ENCODE measurements around the gene DIS3L. TPM values are rescaled to one million over a fixed set of nuclear protein-coding genes. Genes with fewer than 3 reads are reported as not detected.

DIS3L gene
- total and polyA plus RNA-seq, 2 donors (not counting 3 experiments of a cell fraction or from before 2014, with no cell fraction given), result 7.8 to 27.9 TPM

GRCh38 chr15:66323312-66323928 is 30.1 kb downstream of the DIS3L start:
- H3K9ac ChIP-seq (replicated peaks; ENCODE audit: extremely low read depth, insufficient read depth, low read length), result no peak overlapping the region
- H3K36me3 ChIP-seq (ENCODE audit: control insufficient read depth in 2 of 2, extremely low read depth in 1 of 2, insufficient read depth in 2 of 2, low read length in 2 of 2), result peaks cover 9 to 13% of the 10 kb centered on the region in 2 experiments
- POLR2A ChIA-PET, result no interaction called here
- H3K27me3 ChIP-seq (ENCODE audit: control insufficient read depth in 2 of 2, insufficient read depth in 2 of 2, low read length in 2 of 2), result no peaks in the 10 kb centered on the region
- H2AFZ ChIP-seq (ENCODE audit: low read depth, low read length), result no peak overlapping the region
- DNase-seq (ENCODE audit: low read depth, low spot score) (no peak), FAIRE-seq (no peak)
- CTCF ChIA-PET, result interaction anchor here (1.2 to 1.4 kb wide), 2 partner anchors 16 to 174 kb away, joined by 3 to 4 read pairs; partner anchors contain the start of gene SNAPC5
- intact Hi-C loops (cut with micrococcal nuclease), result no loop called here
- no peak overlapping the region for H3K4me2 ChIP-seq (ENCODE audit: insufficient read depth, low read length)
- H3K79me2 ChIP-seq (ENCODE audit: control insufficient read depth, insufficient read depth, low read length), result no peaks in the 10 kb centered on the region
- dilution Hi-C loops (cut with MboI; ENCODE audit: extremely low pct_ligation_motif_present, low sequenced_read_pairs), result loop anchor here (25.0 kb wide), 1 partner anchor 89 kb away; no protein-coding TSS in a partner anchor
- no TSS peak for BruUV-seq (replicated peaks)
- H3K4me1 ChIP-seq (ENCODE audit: control insufficient read depth, extremely low read depth, insufficient read depth, low read length), result no peaks in the 10 kb centered on the region
- TF ChIP-seq GATA2 (IDR thresholded peaks at IDR 0.05; ENCODE audit: insufficient read depth, insufficient read length, low read depth, low read length), result no peak
- TF ChIP-seq MYC (IDR thresholded peaks at IDR 0.05; ENCODE audit: low read depth, low read length), result no peak
- TF ChIP-seq EZH2 (IDR thresholded peaks at IDR 0.05; ENCODE audit: borderline replicate concordance, low read depth, low read length, severe bottlenecking), result no peak
- no peak for TF ChIP-seq JUN (IDR thresholded peaks at IDR 0.05; ENCODE audit: borderline replicate concordance, insufficient read depth, insufficient read length, low read depth)
- no peaks in the 10 kb centered on the region for H3K9me1 ChIP-seq (replicated peaks; ENCODE audit: control insufficient read depth, extremely low read depth, insufficient read depth, low read length)
- H3K27ac ChIP-seq (ENCODE audit: insufficient read depth, low read depth, low read length), result no peak overlapping the region
- H3K9me3 ChIP-seq (replicated peaks; ENCODE audit: control insufficient read depth, insufficient read depth, low read length), result no peaks in the 10 kb centered on the region
- H4K20me1 ChIP-seq (replicated peaks; ENCODE audit: control insufficient read depth, extremely low read depth, insufficient read depth, low read length), result no peaks in the 10 kb centered on the region
- no peak overlapping the region for H3K4me3 ChIP-seq (replicated peaks in 1 of 3; ENCODE audit: insufficient read depth in 1 of 3, low read depth in 1 of 3, low read length in 3 of 3)

- TF ChIP-seq JUN (IDR thresholded peaks at IDR 0.05; ENCODE audit: borderline replicate concordance, insufficient read depth, insufficient read length, low read depth), result no peak
- TF ChIP-seq MAX (IDR thresholded peaks at IDR 0.05; ENCODE audit: insufficient read depth, insufficient read length), result no peak
- no peak for TF ChIP-seq POLR2AphosphoS5 (IDR thresholded peaks at IDR 0.05; ENCODE audit: insufficient read depth, low read depth, low read length)
- no peak for TF ChIP-seq FOS (IDR thresholded peaks at IDR 0.05; ENCODE audit: borderline replicate concordance, insufficient read depth, low read length)
- TF ChIP-seq GATA2 (IDR thresholded peaks at IDR 0.05; ENCODE audit: insufficient read depth, insufficient read length, low read depth, low read length), result no peak
- no peak overlapping the region for H3K27ac ChIP-seq (ENCODE audit: insufficient read depth, low read depth, low read length)
- no peaks in the 10 kb centered on the region for H3K4me1 ChIP-seq (ENCODE audit: control insufficient read depth, extremely low read depth, insufficient read depth, low read length)
- no peaks in the 10 kb centered on the region for H3K27me3 ChIP-seq (ENCODE audit: control insufficient read depth in 2 of 2, insufficient read depth in 2 of 2, low read length in 2 of 2)
- no peaks in the 10 kb centered on the region for H4K20me1 ChIP-seq (replicated peaks; ENCODE audit: control insufficient read depth, extremely low read depth, insufficient read depth, low read length)
- ChIA-PET POLR2A (no interaction called here), CTCF (interaction anchor here (1.6 kb wide), 1 partner anchor 172 kb away, joined by 7 read pairs; the partner anchor contains the start of gene SNAPC5)
- intact Hi-C loops (cut with micrococcal nuclease) (no loop called here), dilution Hi-C loops (cut with MboI; ENCODE audit: extremely low pct_ligation_motif_present, low sequenced_read_pairs) (no loop called here)
- no peak overlapping the region for H3K4me2 ChIP-seq (ENCODE audit: insufficient read depth, low read length)
- BruUV-seq (replicated peaks), result no TSS peak
- H3K79me2 ChIP-seq (ENCODE audit: control insufficient read depth, insufficient read depth, low read length), result no peaks in the 10 kb centered on the region
- no peak for DNase-seq (ENCODE audit: low read depth, low spot score)
- H3K9ac ChIP-seq (replicated peaks; ENCODE audit: extremely low read depth, insufficient read depth, low read length), result no peak overlapping the region
- no peaks in the 10 kb centered on the region for H3K9me1 ChIP-seq (replicated peaks; ENCODE audit: control insufficient read depth, extremely low read depth, insufficient read depth, low read length)
- no peak overlapping the region for H3K4me3 ChIP-seq (replicated peaks in 1 of 3; ENCODE audit: insufficient read depth in 1 of 3, low read depth in 1 of 3, low read length in 3 of 3)
- peaks cover 10 to 17% of the 10 kb centered on the region in 2 experiments for H3K36me3 ChIP-seq (ENCODE audit: control insufficient read depth in 2 of 2, extremely low read depth in 1 of 2, insufficient read depth in 2 of 2, low read length in 2 of 2)
- FAIRE-seq, result no peak
- H3K9me3 ChIP-seq (replicated peaks; ENCODE audit: control insufficient read depth, insufficient read depth, low read length), result no peaks in the 10 kb centered on the region
- H2AFZ ChIP-seq (ENCODE audit: low read depth, low read length), result no peak overlapping the region
Measured at GRCh38 chr15:66326051-66326450, 32.7 kb downstream of the DIS3L start.
